OCI-LY7 (cell line): Measurements from ENCODE around the gene HPCA. TPM values are rescaled to one million over a fixed set of nuclear protein-coding genes. Genes with fewer than 3 reads are reported as not detected.
A peak's percentile ranks its signal among the peaks of the same experiment; 100 is the strongest.

ENCODE experiments used
- BruUV-seq: library from RNA; stranded (reverse); fragments of 400-500 nt; replicated peaks from 2 replicates; lab custom pipeline; 2021; lab: Mats Ljungman, UMichigan
- CTCF ChIA-PET: fragments of 300-600 bp; sonication (Branson Sonifier 250); formaldehyde crosslinking; loops from one replicate; lab custom pipeline; 2022; ENCODE audit warnings: antibody characterized with exemption; ENCODE audit not compliant: unreplicated experiment; lab: Charles Lee
- POLR2A ChIA-PET: fragments of 300-600 bp; sonication (Branson Sonifier 250); formaldehyde crosslinking; loops from one replicate; lab custom pipeline; 2022; ENCODE audit warnings: antibody characterized with exemption; lab: Charles Lee
- DNase-seq: peaks from one replicate; pipeline ENCODE4 v3.0.0-alpha.2; 2015; ENCODE audit warnings: low spot score
- H2AFZ ChIP-seq: fragments of 200-600 bp; sonication (generic), shearing (Covaris generic); 2 replicates; pipeline ENCODE4 v1.6.1; 2014; ENCODE audit warnings: mild to moderate bottlenecking, antibody characterized with exemption, low read length, moderate library complexity
- H3K27ac ChIP-seq: fragments of 200-600 bp; sonication (generic); 2 replicates; pipeline ENCODE4 v1.5.1; 2014; ENCODE audit warnings: mixed run types, low read depth, mild to moderate bottlenecking, moderate library complexity, low read length, inconsistent platforms; ENCODE audit not compliant: poor library complexity, severe bottlenecking
- H3K36me3 ChIP-seq: fragments of 200-600 bp; sonication (generic); 2 replicates; pipeline ENCODE4 v1.6.1; 2014; ENCODE audit warnings: mild to moderate bottlenecking, antibody characterized with exemption, low read length, moderate library complexity, mixed read lengths; ENCODE audit not compliant: insufficient read depth
- H3K4me1 ChIP-seq: fragments of 200-600 bp; sonication (generic); 2 replicates; pipeline ENCODE4 v1.5.1; 2014; ENCODE audit warnings: mild to moderate bottlenecking, low read length; ENCODE audit not compliant: insufficient read depth, poor library complexity, severe bottlenecking
- H3K4me2 ChIP-seq: fragments of 200-600 bp; sonication (generic); 2 replicates; pipeline ENCODE4 v1.6.1; 2014; ENCODE audit warnings: mild to moderate bottlenecking, low read length
- H3K4me3 ChIP-seq: fragments of 200-600 bp; sonication (generic); 2 replicates; pipeline ENCODE4 v1.5.1; 2014; ENCODE audit warnings: mild to moderate bottlenecking, low read depth, low read length; ENCODE audit not compliant: poor library complexity, severe bottlenecking
- H3K79me2 ChIP-seq: fragments of 200-600 bp; sonication (generic); 2 replicates; pipeline ENCODE4 v1.6.1; 2016; ENCODE audit warnings: low read depth, mild to moderate bottlenecking, low read length, moderate library complexity, mixed read lengths; ENCODE audit not compliant: insufficient read depth
- H3K9me2 ChIP-seq: fragments of 200-600 bp; sonication (generic); 2 replicates; pipeline ENCODE4 v1.6.1; 2016; ENCODE audit warnings: mild to moderate bottlenecking, low read length, mixed read lengths; ENCODE audit not compliant: insufficient read depth
- H3K9me3 ChIP-seq: fragments of 200-600 bp; sonication (generic); 2 replicates; pipeline ENCODE4 v1.6.1; 2014; ENCODE audit warnings: mild to moderate bottlenecking, mixed run types, low read length, mixed read lengths
- H4K20me1 ChIP-seq: fragments of 200-600 bp; sonication (generic); 2 replicates; pipeline ENCODE4 v1.6.1; 2014; ENCODE audit warnings: mild to moderate bottlenecking, antibody characterized with exemption, low read length, moderate library complexity, mixed read lengths; ENCODE audit not compliant: insufficient read depth
- CTCF ChIP-seq: fragments of 200-600 bp; sonication (generic); conservative IDR thresholded peaks from 2 replicates; pipeline ENCODE4 v1.5.1; 2014; ENCODE audit warnings: mild to moderate bottlenecking, antibody characterized with exemption, low read length, moderate library complexity, mixed read lengths
- EZH2phosphoT487 ChIP-seq: fragments of 200-600 bp; sonication (generic); IDR thresholded peaks from 2 replicates; pipeline ENCODE4 v1.6.1; 2018; ENCODE audit warnings: low read depth, borderline replicate concordance, mild to moderate bottlenecking, mixed run types, antibody characterized with exemption, low read length, moderate library complexity, mixed read lengths
- intact Hi-C: fragments of 100-400 bp; cut with micrococcal nuclease; formaldehyde crosslinking; loops from one replicate; pipeline ENCODE4 v1.10.0; 2022; ENCODE audit not compliant: unreplicated experiment
- total RNA-seq, 2 experiments: library from RNA; depleted of rRNA in 1 of 2; stranded (reverse); fragments of >200 nt in 1 of 2; shearing (Covaris generic) in 1 of 2; gene quantifications; 2 replicates each; pipeline ENCODE4 v1.2.3, GENCODE V29; 2014 to 2022

The HPCA gene
- total RNA-seq, 2 experiments from 2014 or later: 0.36 to 3.3 TPM

- POLR2A ChIA-PET: no interaction called here
- Histone ChIP-seq H3K4me1 (peaks cover 25% of the 10 kb centered on the region), H3K4me3 (no peak overlapping the region), H3K9me2 (no peaks in the 10 kb centered on the region), H3K27ac (no peak overlapping the region), H3K36me3 (no peaks in the 10 kb centered on the region), H3K4me2 (no peak overlapping the region), H3K79me2 (no peaks in the 10 kb centered on the region), H4K20me1 (no peaks in the 10 kb centered on the region), H2AFZ (no peak overlapping the region), H3K9me3 (no peaks in the 10 kb centered on the region)
- DNase-seq: no peak
- intact Hi-C loops: no loop called here
- CTCF ChIA-PET: no interaction called here
- no peak for TF ChIP-seq EZH2phosphoT487
- BruUV-seq: no TSS peak
These were observed 16.2 kb upstream of the HPCA start for GRCh38 chr1:32869923-32870614.

- Histone ChIP-seq H3K27ac (no peak within 1 kb of the TSS), H3K79me2 (no peaks in the 10 kb centered on the region), H3K36me3 (no peaks in the 10 kb centered on the region), H3K9me3 (no peaks in the 10 kb centered on the region), H3K9me2 (no peaks in the 10 kb centered on the region), H3K4me3 (no peak within 1 kb of the TSS), H3K4me2 (peak within 1 kb of the TSS; percentile 87; the same call in 1 of the 2 replicates), H2AFZ (no peak within 1 kb of the TSS), H4K20me1 (no peaks in the 10 kb centered on the region), H3K4me1 (peaks cover 32% of the 10 kb centered on the region)
- DNase-seq: no peak
- POLR2A ChIA-PET: interaction anchor here (2.0 kb wide), 1 partner anchor 10 kb away, joined by 4 read pairs; no protein-coding TSS in a partner anchor
- intact Hi-C loops: no loop called here
- TF ChIP-seq EZH2phosphoT487 (no peak; the same call in 1 of the 2 replicates), CTCF (no peak)
- CTCF ChIA-PET: no interaction called here
- no TSS peak for BruUV-seq
These were observed 15.5 kb upstream of the HPCA start, which contains the start of gene FNDC5 for GRCh38 chr1:32870615-32871363. Gene FNDC5, minus strand, starts transcription at chr1:32870912.

GRCh38 chr1:32871364-32872191 is 14.7 kb upstream of the HPCA start:
- TF ChIP-seq EZH2phosphoT487: 0 out of 2 replicates have a peak, but pooled peaks have one; percentile 69
- no peak for TF ChIP-seq CTCF
- H3K4me2 ChIP-seq: peak overlapping the region; percentile 87
- POLR2A ChIA-PET: interaction anchor here (2.0 kb wide), 1 partner anchor 11 kb away, joined by 4 read pairs; no protein-coding TSS in a partner anchor
- CTCF ChIA-PET: interaction anchor here (0.8 kb wide), 1 partner anchor 55 kb away, joined by 3 read pairs; no protein-coding TSS in a partner anchor
- no peaks in the 10 kb centered on the region for H3K9me2 ChIP-seq
- H3K4me3 ChIP-seq: peak overlapping the region; percentile 33
- no peaks in the 10 kb centered on the region for H3K36me3 ChIP-seq
- H2AFZ ChIP-seq: no peak overlapping the region
- no peaks in the 10 kb centered on the region for H3K79me2 ChIP-seq
- intact Hi-C loops: loop anchor here (1.0 to 2.0 kb wide), 3 partner anchors 53 to 351 kb away; no protein-coding TSS in a partner anchor
- H3K27ac ChIP-seq: no peak overlapping the region
- no peak for DNase-seq
- no TSS peak for BruUV-seq
- no peaks in the 10 kb centered on the region for H4K20me1 ChIP-seq
- no peaks in the 10 kb centered on the region for H3K9me3 ChIP-seq
- H3K4me1 ChIP-seq: peaks cover 40% of the 10 kb centered on the region
